DND-41 (cell line): ENCODE data around the gene BCL2L13.
A peak's percentile ranks its signal among the peaks of the same experiment; 100 is the strongest.
"Not testable (repeated sequence)": the region's sequence is repeated elsewhere in the genome, so short reads cannot be mapped to it uniquely, and the experiment has no call there.

Experiments
- ATAC-seq: fragments of 200-7000 bp; cut with Tn5 transposase; 3 replicates; pipeline ENCODE4 v1.9.1; 2021; ENCODE audit warnings: low read depth; ENCODE audit not compliant: insufficient read depth
- DNase-seq: peaks from one replicate; pipeline ENCODE4 v3.0.0-alpha.2; 2020
- H2AFZ ChIP-seq: 2 replicates; pipeline ENCODE4 v1.6.0; 2012; ENCODE audit warnings: low read depth, low read length
- H3K27ac ChIP-seq: 2 replicates; pipeline ENCODE4 v1.5.1; 2012; ENCODE audit warnings: low read length, inconsistent platforms
- H3K27me3 ChIP-seq: fragments of 200-600 bp; sonication (generic); 2 replicates; pipeline ENCODE4 v1.6.0; 2012; ENCODE audit warnings: low read length, mild to moderate bottlenecking, inconsistent platforms; ENCODE audit not compliant: insufficient read depth, poor library complexity
- H3K36me3 ChIP-seq: 2 replicates; pipeline ENCODE4 v1.5.1; 2012; ENCODE audit warnings: low read length, inconsistent platforms; ENCODE audit not compliant: insufficient read depth
- H3K4me1 ChIP-seq: 2 replicates; pipeline ENCODE4 v1.5.1; 2012; ENCODE audit warnings: mild to moderate bottlenecking, low read length; ENCODE audit not compliant: insufficient read depth
- H3K4me2 ChIP-seq: 2 replicates; pipeline ENCODE4 v1.6.0; 2012; ENCODE audit warnings: mild to moderate bottlenecking, moderate library complexity, low read length, inconsistent platforms; ENCODE audit not compliant: insufficient read depth
- H3K4me3 ChIP-seq, 2 experiments: fragments of 200-600 bp in 1 of 2; shearing (Covaris generic) in 1 of 2; 2 replicates each; pipeline ENCODE4 v1.5.1; 2012 to 2016; ENCODE audit warnings: inconsistent platforms in 2 of 2, low read length in 2 of 2, mild to moderate bottlenecking in 2 of 2, low read depth in 1 of 2, moderate library complexity in 1 of 2
- H3K79me2 ChIP-seq: 2 replicates; pipeline ENCODE4 v1.6.0; 2012; ENCODE audit warnings: low read length, inconsistent platforms; ENCODE audit not compliant: insufficient read depth
- H3K9ac ChIP-seq: 2 replicates; pipeline ENCODE4 v1.6.0; 2012; ENCODE audit warnings: low read depth, mild to moderate bottlenecking, inconsistent platforms, low read length, moderate library complexity
- H3K9me3 ChIP-seq: 2 replicates; pipeline ENCODE4 v1.5.1; 2012; ENCODE audit warnings: low read length, moderate library complexity, mild to moderate bottlenecking, inconsistent platforms; ENCODE audit not compliant: insufficient read depth, severe bottlenecking
- H4K20me1 ChIP-seq: 2 replicates; pipeline ENCODE4 v1.6.0; 2012; ENCODE audit warnings: low read length; ENCODE audit not compliant: insufficient read depth
- EZH2 ChIP-seq: IDR thresholded peaks from 3 replicates; pipeline ENCODE4 v1.6.1; 2012; ENCODE audit warnings: borderline replicate concordance, low read depth, mild to moderate bottlenecking, moderate library complexity, low read length, inconsistent platforms; ENCODE audit not compliant: severe bottlenecking
- TF ChIP-seq, protein P1 (sequence below): IDR thresholded peaks from 2 replicates; pipeline ENCODE4 v1.5.1; 2012; ENCODE audit warnings: borderline replicate concordance, low read length, moderate library complexity, mild to moderate bottlenecking; ENCODE audit not compliant: poor library complexity, severe bottlenecking; ENCODE audit errors: extremely low read depth

Gene BCL2L13

GRCh38 chr22:17694752-17695151 is 56.2 kb downstream of the BCL2L13 start:
- Histone ChIP-seq H3K4me2 (no peak overlapping the region), H3K9ac (no peak overlapping the region), H3K9me3 (no peaks in the 10 kb centered on the region), H3K4me1 (no peaks in the 10 kb centered on the region), H2AFZ (no peak overlapping the region), H3K27ac (0 out of 2 replicates have a peak overlapping the region, but pooled peaks have one; percentile 12), H3K79me2 (no peaks in the 10 kb centered on the region), H3K36me3 (peaks cover 12% of the 10 kb centered on the region), H3K4me3 (no peak overlapping the region), H4K20me1 (no peaks in the 10 kb centered on the region), H3K27me3 (no peaks in the 10 kb centered on the region)
- ATAC-seq (no peak), DNase-seq (no peak)
- TF ChIP-seq, protein P1, sequence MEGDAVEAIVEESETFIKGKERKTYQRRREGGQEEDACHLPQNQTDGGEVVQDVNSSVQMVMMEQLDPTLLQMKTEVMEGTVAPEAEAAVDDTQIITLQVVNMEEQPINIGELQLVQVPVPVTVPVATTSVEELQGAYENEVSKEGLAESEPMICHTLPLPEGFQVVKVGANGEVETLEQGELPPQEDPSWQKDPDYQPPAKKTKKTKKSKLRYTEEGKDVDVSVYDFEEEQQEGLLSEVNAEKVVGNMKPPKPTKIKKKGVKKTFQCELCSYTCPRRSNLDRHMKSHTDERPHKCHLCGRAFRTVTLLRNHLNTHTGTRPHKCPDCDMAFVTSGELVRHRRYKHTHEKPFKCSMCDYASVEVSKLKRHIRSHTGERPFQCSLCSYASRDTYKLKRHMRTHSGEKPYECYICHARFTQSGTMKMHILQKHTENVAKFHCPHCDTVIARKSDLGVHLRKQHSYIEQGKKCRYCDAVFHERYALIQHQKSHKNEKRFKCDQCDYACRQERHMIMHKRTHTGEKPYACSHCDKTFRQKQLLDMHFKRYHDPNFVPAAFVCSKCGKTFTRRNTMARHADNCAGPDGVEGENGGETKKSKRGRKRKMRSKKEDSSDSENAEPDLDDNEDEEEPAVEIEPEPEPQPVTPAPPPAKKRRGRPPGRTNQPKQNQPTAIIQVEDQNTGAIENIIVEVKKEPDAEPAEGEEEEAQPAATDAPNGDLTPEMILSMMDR: no peak
- TF ChIP-seq EZH2: no peak

GRCh38 chr22:17695986-17696385 is 57.4 kb downstream of the BCL2L13 start:
- Histone ChIP-seq H3K79me2 (no peaks in the 10 kb centered on the region), H3K27ac (no peak overlapping the region), H4K20me1 (no peaks in the 10 kb centered on the region), H3K36me3 (peaks cover 12% of the 10 kb centered on the region), H3K4me1 (no peaks in the 10 kb centered on the region), H3K4me2 (no peak overlapping the region), H3K9ac (no peak overlapping the region), H2AFZ (no peak overlapping the region), H3K27me3 (no peaks in the 10 kb centered on the region), H3K4me3 (no peak overlapping the region), H3K9me3 (no peaks in the 10 kb centered on the region)
- no peak for ATAC-seq
- TF ChIP-seq, protein P1: no peak
- no peak for TF ChIP-seq EZH2
- DNase-seq: no peak

DNA sequence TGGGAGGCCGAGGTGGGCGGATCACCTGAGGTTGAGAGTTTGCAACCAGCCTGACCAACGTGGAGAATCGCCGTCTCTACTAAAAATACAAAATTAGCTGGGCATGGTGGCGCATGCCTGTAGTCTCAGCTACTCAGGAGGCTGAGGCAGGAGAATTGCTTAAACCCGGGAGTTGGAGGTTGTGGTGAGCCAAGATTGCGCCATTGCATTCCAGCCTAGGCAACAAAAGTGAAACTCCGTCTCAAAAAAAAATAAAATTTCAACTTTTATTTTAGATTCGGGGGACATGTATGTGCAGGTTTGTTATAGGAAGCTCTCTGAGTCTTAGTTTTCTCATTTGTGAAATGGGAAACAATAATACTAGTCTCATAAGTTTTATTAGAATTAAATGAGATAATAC is 58.6 kb downstream of the BCL2L13 start:
- H3K27me3 ChIP-seq, H3K9ac ChIP-seq, H3K4me2 ChIP-seq, H3K4me3 ChIP-seq, H3K79me2 ChIP-seq, DNase-seq, H3K9me3 ChIP-seq, H2AFZ ChIP-seq, H4K20me1 ChIP-seq, H3K4me1 ChIP-seq, H3K27ac ChIP-seq, ATAC-seq: not testable (repeated sequence)
- peaks cover 12% of the 10 kb centered on the region for H3K36me3 ChIP-seq

GRCh38 chr22:17698276-17698675 is 59.7 kb downstream of the BCL2L13 start:
- H2AFZ ChIP-seq, H3K4me3 ChIP-seq, H4K20me1 ChIP-seq, H3K79me2 ChIP-seq, DNase-seq, H3K4me1 ChIP-seq, H3K27ac ChIP-seq, H3K27me3 ChIP-seq, H3K9ac ChIP-seq, H3K9me3 ChIP-seq, H3K4me2 ChIP-seq, ATAC-seq: not testable (repeated sequence)
- H3K36me3 ChIP-seq: peaks cover 12% of the 10 kb centered on the region
